OCI-LY7 (cell line): Measurements from ENCODE around the gene ENDOD1.

ENCODE experiments used
- CTCF ChIP-seq: fragments of 200-600 bp; sonication (generic); conservative IDR thresholded peaks from 2 replicates; pipeline ENCODE4 v1.5.1; 2014; ENCODE audit warnings: mild to moderate bottlenecking, antibody characterized with exemption, low read length, moderate library complexity, mixed read lengths
- EZH2phosphoT487 ChIP-seq: fragments of 200-600 bp; sonication (generic); IDR thresholded peaks from 2 replicates; pipeline ENCODE4 v1.6.1; 2018; ENCODE audit warnings: low read depth, borderline replicate concordance, mild to moderate bottlenecking, mixed run types, antibody characterized with exemption, low read length, moderate library complexity, mixed read lengths

- no peak for TF ChIP-seq CTCF
- TF ChIP-seq EZH2phosphoT487, result no peak
Observed at GRCh38 chr11:95084509-95084908, 5.1 kb upstream of the ENDOD1 start.
